Endothelial cell of umbilical vein (primary cell): ENCODE results near the gene POU2AF1. TPM values are rescaled to one million over a fixed set of nuclear protein-coding genes. Genes with fewer than 3 reads are reported as not detected.

Experiments
- BruUV-seq: library from RNA; stranded (reverse); fragments of 400-500 nt; replicated peaks from 2 replicates; lab custom pipeline; 2021; lab: Mats Ljungman, UMichigan
- CTCF ChIA-PET: fragments of 300-600, 350-600 bp; sonication (Branson Sonifier 250); formaldehyde crosslinking; loops from one replicate; lab custom pipeline; 2021; ENCODE audit warnings: antibody characterized with exemption, inconsistent platforms; lab: Charles Lee
- POLR2A ChIA-PET: fragments of 300-600, 350-600 bp; sonication (Branson Sonifier 250); formaldehyde crosslinking; loops from one replicate; lab custom pipeline; 2021; ENCODE audit warnings: antibody characterized with exemption, inconsistent platforms; lab: Charles Lee
- DNase-seq: peaks from one replicate; pipeline ENCODE4 v3.0.0-alpha.2; 2011; ENCODE audit warnings: low read depth, low spot score
- FAIRE-seq: peaks from 2 replicates; lab custom pipeline; 2011; peaks lifted over from hg19 to GRCh38; lab: Jason Lieb, UNC
- H2AFZ ChIP-seq: 2 replicates; pipeline ENCODE4 v1.6.0; 2012; ENCODE audit warnings: low read depth, low read length, control low read depth, inconsistent platforms
- H3K27ac ChIP-seq: 2 replicates; pipeline ENCODE4 v1.5.1; 2011; ENCODE audit warnings: low read depth, mild to moderate bottlenecking, control low read depth, low read length, moderate library complexity; ENCODE audit not compliant: insufficient read depth
- H3K27me3 ChIP-seq, 2 experiments: 2 replicates each; pipeline versions ENCODE4 v1.6.0 to v1.6.1; 2011; ENCODE audit warnings: low read length in 2 of 2, mixed read lengths in 1 of 2; ENCODE audit not compliant: control insufficient read depth in 2 of 2, insufficient read depth in 2 of 2
- H3K36me3 ChIP-seq, 2 experiments: 2 replicates in 1 of 2; 3 replicates in 1 of 2; pipeline ENCODE4 v1.5.1; 2011; ENCODE audit warnings: low read length in 2 of 2, mild to moderate bottlenecking in 1 of 2, moderate library complexity in 1 of 2; ENCODE audit not compliant: control insufficient read depth in 2 of 2, insufficient read depth in 2 of 2; ENCODE audit errors: extremely low read depth in 1 of 2
- H3K4me1 ChIP-seq: 3 replicates; pipeline ENCODE4 v1.5.1; 2011; ENCODE audit warnings: mild to moderate bottlenecking, low read length; ENCODE audit not compliant: control insufficient read depth, insufficient read depth; ENCODE audit errors: extremely low read depth
- H3K4me2 ChIP-seq: 2 replicates; pipeline ENCODE4 v1.6.1; 2011; ENCODE audit warnings: low read length, control low read depth, mixed read lengths; ENCODE audit not compliant: insufficient read depth
- H3K4me3 ChIP-seq, 3 experiments: fragments of 200-600 bp in 1 of 3; sonication (generic), shearing (Covaris generic) in 1 of 3; replicated peaks in 1 of 3; 2 replicates each; pipeline ENCODE4 v1.5.1; 2011 to 2016; ENCODE audit warnings: control low read depth in 3 of 3, low read length in 3 of 3, mild to moderate bottlenecking in 2 of 3, inconsistent platforms in 1 of 3, low read depth in 1 of 3, moderate library complexity in 1 of 3; ENCODE audit not compliant: insufficient read depth in 1 of 3
- H3K79me2 ChIP-seq: 2 replicates; pipeline ENCODE4 v1.6.0; 2012; ENCODE audit warnings: low read length, inconsistent platforms; ENCODE audit not compliant: control insufficient read depth, insufficient read depth
- H3K9ac ChIP-seq: replicated peaks from 2 replicates; pipeline ENCODE3; 2011; ENCODE audit warnings: low read length, control low read depth; ENCODE audit not compliant: insufficient read depth; ENCODE audit errors: extremely low read depth
- H3K9me1 ChIP-seq: replicated peaks from 3 replicates; pipeline ENCODE4 v1.6.0; 2011; ENCODE audit warnings: mild to moderate bottlenecking, low read length; ENCODE audit not compliant: control insufficient read depth, insufficient read depth; ENCODE audit errors: extremely low read depth
- H3K9me3 ChIP-seq: replicated peaks from 2 replicates; pipeline ENCODE4 v1.5.1; 2012; ENCODE audit warnings: low read length, inconsistent platforms; ENCODE audit not compliant: control insufficient read depth, insufficient read depth
- H4K20me1 ChIP-seq: replicated peaks from 2 replicates; pipeline ENCODE3; 2011; ENCODE audit warnings: mild to moderate bottlenecking, low read length; ENCODE audit not compliant: control insufficient read depth, insufficient read depth; ENCODE audit errors: extremely low read depth
- CTCF ChIP-seq, 2 donors: IDR thresholded peaks; 1 replicate in 1 of 2; 2 replicates in 1 of 2; pipeline ENCODE4 v1.5.1; 2011; ENCODE audit warnings: low read length in 2 of 2, mild to moderate bottlenecking in 2 of 2, moderate library complexity in 2 of 2, control low read depth in 1 of 2, inconsistent platforms in 1 of 2, low read depth in 1 of 2; ENCODE audit not compliant: insufficient read depth in 1 of 2; ENCODE audit errors: extremely low read depth in 1 of 2
- FOS ChIP-seq: IDR thresholded peaks from 2 replicates; pipeline ENCODE4 v1.6.1; 2011; ENCODE audit warnings: mild to moderate bottlenecking, low read length, moderate library complexity, borderline replicate concordance; ENCODE audit not compliant: insufficient read depth
- JUN ChIP-seq: IDR thresholded peaks from 2 replicates; pipeline ENCODE4 v1.6.1; 2011; ENCODE audit warnings: borderline replicate concordance, low read depth; ENCODE audit not compliant: insufficient read length, insufficient read depth
- MAX ChIP-seq: IDR thresholded peaks from 2 replicates; pipeline ENCODE4 v1.6.1; 2011; ENCODE audit not compliant: insufficient read depth, insufficient read length
- MYC ChIP-seq: IDR thresholded peaks from one replicate; pipeline ENCODE4 v1.6.1; 2011; ENCODE audit warnings: mild to moderate bottlenecking, low read depth, low read length
- POLR2AphosphoS5 ChIP-seq: IDR thresholded peaks from 2 replicates; pipeline ENCODE4 v1.6.1; 2012; ENCODE audit warnings: low read depth, mild to moderate bottlenecking, control low read depth, low read length, moderate library complexity; ENCODE audit not compliant: insufficient read depth
- dilution Hi-C: fragments of 300-500 bp; cut with MboI; formaldehyde crosslinking; loops from one replicate; pipeline ENCODE4 v1.15.0; 2019; ENCODE audit warnings: low sequenced_read_pairs; ENCODE audit not compliant: extremely low pct_ligation_motif_present
- intact Hi-C: fragments of 100-400 bp; cut with micrococcal nuclease; formaldehyde crosslinking; loops from one replicate; pipeline ENCODE4 v1.10.0; 2022
- microRNA-seq: library from miRNA; unstranded; fragments of <30 nt; microRNA quantifications from one replicate; pipeline ENCODE4 v1.2.0, GENCODE V29; 2021; ENCODE audit warnings: borderline number of aligned reads, borderline replicate concordance
- polyA plus RNA-seq, 4 experiments: library from polyadenylated mRNA; depleted of rRNA in 3 of 4; stranded (reverse) in 3 of 4; unstranded in 1 of 4; fragments of >200 nt; gene quantifications; 2 replicates each; pipeline versions ENCODE4 v1.2.1 to v1.2.3, GENCODE V29; 2011 to 2012; ENCODE audit warnings: missing spikeins in 1 of 4
- small RNA-seq: library from RNA; depleted of rRNA; stranded (forward); fragments of <200 nt; gene quantifications from one replicate; pipeline ENCODE3, GENCODE V24; 2012; ENCODE audit warnings: low replicate concordance, low read depth; ENCODE audit not compliant: insufficient read depth, insufficient read length
- total RNA-seq: library from RNA; stranded (reverse); gene quantifications from 2 replicates; pipeline ENCODE4 v1.2.3, GENCODE V29; 2021

POU2AF1 gene
- total and polyA plus RNA-seq, 2 donors (not counting 3 experiments of a cell fraction or from before 2014, with no cell fraction given), result not detected

GRCh38 chr11:111302298-111302697 lies 76.8 kb downstream of the POU2AF1 start:
- H3K4me2 ChIP-seq, result no peak overlapping the region
- H3K27ac ChIP-seq, result no peak overlapping the region
- no peak overlapping the region for H3K9ac ChIP-seq
- H3K9me3 ChIP-seq, result no peaks in the 10 kb centered on the region
- BruUV-seq, result no TSS peak
- no peak for FAIRE-seq
- peaks cover 28 to 52% of the 10 kb centered on the region in 2 experiments for H3K27me3 ChIP-seq
- H3K9me1 ChIP-seq, result no peaks in the 10 kb centered on the region
- dilution Hi-C loops (no loop called here), intact Hi-C loops (no loop called here)
- DNase-seq, result no peak
- no peaks in the 10 kb centered on the region for H3K4me1 ChIP-seq
- no peak for TF ChIP-seq POLR2AphosphoS5
- no peak for TF ChIP-seq MYC
- TF ChIP-seq FOS, result no peak
- TF ChIP-seq JUN, result no peak
- no peak for TF ChIP-seq MAX
- no peak for TF ChIP-seq CTCF (IDR thresholded peaks at IDR 0.05; ENCODE audit: extremely low read depth in 1 of 2, insufficient read depth in 1 of 2, low read depth in 1 of 2, low read length in 2 of 2)
- H2AFZ ChIP-seq, result no peak overlapping the region
- no peak overlapping the region for H3K4me3 ChIP-seq
- CTCF ChIA-PET, result no interaction called here
- no peaks in the 10 kb centered on the region for H3K79me2 ChIP-seq
- no peaks in the 10 kb centered on the region for H4K20me1 ChIP-seq
- POLR2A ChIA-PET, result no interaction called here
- no peaks in the 10 kb centered on the region for H3K36me3 ChIP-seq

Small RNA genes lying within 50 kb of the gene (microRNA-seq; reads per million reads assigned to microRNA genes)
- gene MIR4491, result not detected

Small RNA genes lying within 50 kb of the gene (small RNA-seq; reads per million reads assigned to genes)
- gene MIR4491, result not detected
- not detected for gene RNU2-60P

Other genes with a start within 250 kb of the POU2AF1 start
- not detected in 2 replicates for gene POU2AF2, start 133.6 kb downstream of the POU2AF1 start, total RNA-seq
- gene POU2AF2, start 133.6 kb downstream of the POU2AF1 start, polyA plus RNA-seq, result not detected in 2 replicates
- gene POU2AF3, start 80.7 kb downstream of the POU2AF1 start, total RNA-seq, result not detected in 2 replicates
- not detected in 2 replicates for gene POU2AF3, start 80.7 kb downstream of the POU2AF1 start, polyA plus RNA-seq
- gene BTG4, start 133.1 kb upstream of the POU2AF1 start, total RNA-seq, result not detected in 2 replicates
- gene BTG4, start 133.1 kb upstream of the POU2AF1 start, polyA plus RNA-seq, result not detected in 2 replicates
- gene HOATZ, start 135.5 kb upstream of the POU2AF1 start, total RNA-seq, result not detected in 2 replicates
- not detected in 2 replicates for gene HOATZ, start 135.5 kb upstream of the POU2AF1 start, polyA plus RNA-seq
- 2.2 and 2.3 TPM in 2 replicates for gene LAYN, start 161.4 kb upstream of the POU2AF1 start, total RNA-seq
- gene LAYN, start 161.4 kb upstream of the POU2AF1 start, polyA plus RNA-seq, result 0.43 and 0.92 TPM in 2 replicates
- gene SIK2, start 223.2 kb upstream of the POU2AF1 start, total RNA-seq, result 11.7 and 14.6 TPM in 2 replicates
- gene SIK2, start 223.2 kb upstream of the POU2AF1 start, polyA plus RNA-seq, result 17.1 and 18.9 TPM in 2 replicates